Epithelial cell of prostate (primary cell): Measurements from ENCODE around the gene DAAM2.

ENCODE experiments used
- DNase-seq: peaks from one replicate; pipeline ENCODE4 v3.0.0-alpha.2; 2011; ENCODE audit warnings: low read depth, low spot score
- H3K27ac ChIP-seq: fragments of 450-650 bp; 2 replicates; pipeline ENCODE4 v1.5.1; 2017; ENCODE audit warnings: mild to moderate bottlenecking

The DAAM2 gene

GRCh38 chr6:39791850-39792539, at the start of gene DAAM2:
Gene DAAM2, plus strand, starts transcription at chr6:39792376. Its CDS starts 63,927 bp downstream, at chr6:39856303.
- no peak within 1 kb of the TSS for H3K27ac ChIP-seq
- no peak for DNase-seq

- H3K27ac ChIP-seq, result no peak overlapping the region
- DNase-seq, result no peak
Observed at GRCh38 chr6:39746795-39747194, 45.4 kb upstream of the DAAM2 start.

DNA sequence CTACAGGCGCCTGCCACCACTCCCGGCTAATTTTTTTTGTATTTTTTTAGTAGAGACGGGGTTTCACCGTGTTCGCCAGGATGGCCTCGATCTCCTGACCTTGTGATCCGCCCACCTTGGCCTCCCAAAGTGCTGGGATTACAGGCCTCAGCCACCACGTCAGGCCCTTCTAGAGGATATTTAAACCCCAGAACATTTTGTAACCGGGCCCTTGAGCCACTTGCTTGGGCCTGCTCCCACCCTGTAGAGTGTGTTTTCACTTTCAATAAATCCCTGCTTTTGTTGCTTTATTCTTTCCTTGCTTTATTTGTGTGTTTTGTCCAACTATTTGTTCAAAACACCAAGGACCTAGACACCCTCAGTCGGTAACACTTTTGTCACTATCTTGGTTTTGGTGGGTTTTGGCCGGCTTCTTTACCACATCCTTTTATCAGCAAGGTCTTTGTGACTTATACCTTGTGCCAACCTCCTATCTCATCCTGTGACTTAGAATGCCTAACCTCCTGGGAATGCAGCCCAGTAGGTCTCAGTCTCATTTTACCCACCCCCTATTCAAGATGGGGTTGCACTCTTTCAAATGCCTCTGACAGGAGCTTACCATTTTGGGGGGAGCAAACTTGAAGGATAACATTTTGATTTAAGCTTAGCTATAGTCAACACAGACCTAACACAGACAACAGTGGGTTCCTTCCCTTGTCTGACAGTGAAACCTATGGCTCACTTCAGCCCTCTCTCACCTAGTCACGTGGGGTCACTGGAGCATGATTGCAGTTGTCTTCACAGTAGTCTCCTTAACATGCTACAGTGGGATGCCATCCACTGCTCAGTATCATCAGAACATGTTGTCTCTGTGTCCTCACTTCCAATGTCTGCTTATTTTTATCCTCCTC, 39.1 kb upstream of the DAAM2 start:
- no peak overlapping the region for H3K27ac ChIP-seq
- DNase-seq, result no peak

- no peak overlapping the region for H3K27ac ChIP-seq
- DNase-seq, result no peak
Observed at GRCh38 chr6:39753725-39754045, 38.5 kb upstream of the DAAM2 start.

DNA sequence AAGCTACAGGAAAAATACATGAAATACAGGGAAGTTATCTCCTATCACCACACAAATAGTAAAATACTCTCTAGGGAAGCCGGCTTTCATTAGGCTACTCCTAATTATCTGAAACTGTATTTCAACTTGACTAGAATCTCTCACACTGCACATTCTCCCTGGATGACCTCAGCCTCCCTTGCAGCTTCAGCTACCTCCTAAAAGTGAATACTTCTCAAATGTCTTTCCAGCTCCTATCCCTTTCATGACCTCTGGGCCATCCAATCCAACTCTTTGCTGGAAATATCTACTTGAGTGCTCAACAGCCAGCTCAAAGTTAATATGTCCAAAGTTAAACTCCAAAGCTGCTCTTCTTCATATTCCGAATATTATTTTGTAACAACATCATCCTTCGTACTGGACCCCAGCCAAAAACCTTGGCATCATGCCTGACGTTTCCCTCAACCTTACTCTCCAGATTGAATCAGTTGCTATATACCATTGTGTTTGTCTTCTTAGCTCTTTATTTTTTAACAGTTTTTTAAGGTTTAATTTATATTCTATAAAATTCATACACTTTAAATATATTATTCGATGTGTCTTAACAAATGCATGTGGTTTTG, 37.6 kb upstream of the DAAM2 start:
- no peak overlapping the region for H3K27ac ChIP-seq
- DNase-seq, result no peak

DNA sequence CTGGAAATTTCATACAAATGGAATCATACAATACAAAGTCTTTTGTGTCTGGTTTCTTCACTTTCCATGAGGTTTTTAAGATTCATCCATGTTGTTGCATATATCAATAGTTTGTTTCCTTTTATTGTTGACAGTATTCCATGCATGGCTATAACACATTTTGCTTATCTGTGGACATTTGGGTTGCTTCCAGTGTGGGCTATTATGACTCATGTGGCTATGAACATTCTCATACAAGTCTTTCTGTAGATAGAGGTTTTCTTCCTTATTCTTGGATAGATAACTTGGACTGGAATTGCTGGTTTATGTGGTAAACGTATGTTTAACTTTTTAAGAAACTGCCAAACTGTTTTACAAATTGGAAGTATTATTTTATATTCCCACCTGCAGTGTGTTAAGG, 36.9 kb upstream of the DAAM2 start:
- H3K27ac ChIP-seq, result no peak overlapping the region
- no peak for DNase-seq

GRCh38 chr6:39756582-39756981, 35.6 kb upstream of the DAAM2 start:
- no peak for DNase-seq
- no peak overlapping the region for H3K27ac ChIP-seq

- no peak for DNase-seq
- no peak overlapping the region for H3K27ac ChIP-seq
Observed at GRCh38 chr6:39758905-39759605, 33.1 kb upstream of the DAAM2 start.

DNA sequence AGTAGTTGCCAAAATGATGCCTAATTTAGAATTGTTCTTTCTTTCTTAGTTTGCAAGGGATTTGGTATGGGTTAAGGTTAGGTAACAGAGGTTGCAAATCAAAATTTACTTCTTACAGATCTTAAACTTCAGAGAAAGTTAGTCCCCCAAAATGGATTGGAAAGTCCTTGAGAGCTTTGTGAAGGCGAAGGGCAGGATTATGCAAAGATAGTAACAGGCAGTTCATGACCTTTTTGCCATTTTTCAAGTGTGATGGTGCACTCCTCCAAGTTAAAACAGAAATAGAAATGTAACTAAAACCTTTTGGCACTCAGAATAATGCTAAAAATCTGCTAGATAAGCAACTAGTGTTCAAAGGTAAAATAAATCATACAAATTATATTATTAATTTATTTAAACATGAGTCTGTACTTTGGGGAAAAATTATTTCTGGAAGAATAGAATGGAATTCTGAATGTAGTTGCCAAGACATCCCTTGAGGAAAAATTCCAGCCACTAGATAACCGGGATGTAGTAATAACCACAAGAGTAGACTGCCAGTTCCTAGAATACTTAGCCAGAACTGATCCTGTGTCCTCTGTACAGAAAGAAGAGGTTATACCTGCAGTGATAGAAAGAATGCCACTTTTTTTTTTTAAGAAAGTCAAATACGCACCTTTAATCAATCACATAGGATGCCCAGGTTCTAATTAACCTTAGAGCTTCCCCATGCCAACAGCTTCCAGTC, 31.8 kb upstream of the DAAM2 start:
- H3K27ac ChIP-seq, result no peak overlapping the region
- DNase-seq, result no peak

- DNase-seq, result no peak
- H3K27ac ChIP-seq, result no peak overlapping the region
Observed at GRCh38 chr6:39765508-39766065, 26.6 kb upstream of the DAAM2 start.

DNA sequence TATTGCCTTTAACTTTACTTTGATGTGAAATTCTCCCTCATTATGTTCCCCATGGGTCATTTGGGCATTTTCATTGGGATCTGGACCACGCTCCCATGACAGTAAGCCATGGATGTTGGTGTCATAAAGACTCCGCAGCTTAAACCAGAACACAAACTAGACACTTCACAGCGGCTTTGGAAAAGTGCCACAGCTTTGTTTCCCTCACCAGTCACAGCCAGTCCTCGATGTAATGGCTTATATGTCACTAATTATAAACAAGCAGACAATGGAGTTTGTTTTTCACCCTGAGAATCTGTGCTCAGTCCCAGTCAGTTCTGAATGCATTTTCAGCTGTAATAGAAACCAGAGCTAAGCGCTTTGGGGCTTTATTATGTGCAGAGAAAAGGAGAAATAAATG, 23.2 kb upstream of the DAAM2 start:
- DNase-seq, result no peak
- no peak overlapping the region for H3K27ac ChIP-seq

GRCh38 chr6:39770446-39770845, 21.7 kb upstream of the DAAM2 start:
- no peak for DNase-seq
- H3K27ac ChIP-seq, result no peak overlapping the region

DNA sequence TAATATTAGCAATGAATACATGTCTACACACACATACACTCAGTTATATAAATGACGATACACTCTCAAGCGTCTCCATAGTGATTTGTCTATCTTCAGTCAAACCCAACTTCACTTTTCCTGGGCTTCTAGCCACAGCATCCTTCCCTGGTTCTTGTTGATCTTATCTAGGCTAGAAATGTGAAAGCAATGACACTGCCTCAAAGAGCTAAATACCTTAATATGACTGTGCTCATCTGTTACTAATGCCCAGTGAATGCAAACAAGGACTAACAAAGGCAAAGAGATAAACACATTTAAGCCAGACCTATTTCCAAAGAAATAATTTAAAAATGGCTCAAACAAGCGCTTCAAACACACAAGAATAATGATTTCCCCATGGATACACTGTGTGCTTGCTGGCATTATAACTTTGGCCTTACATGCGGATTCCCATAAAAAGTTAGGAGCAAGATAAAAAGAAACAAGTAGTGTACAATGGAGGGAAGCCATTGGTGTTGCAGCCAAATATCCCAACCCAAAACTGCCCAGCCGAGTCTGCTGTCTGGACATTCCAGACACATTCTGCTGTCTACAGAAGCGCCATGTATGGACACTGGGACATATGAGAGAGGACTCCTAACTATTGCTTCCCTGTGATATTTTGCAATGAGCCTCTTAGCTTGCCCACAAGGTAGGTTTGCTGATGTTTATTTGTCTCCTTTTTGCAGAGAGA, 19.5 kb upstream of the DAAM2 start:
- no peak for DNase-seq
- no peak overlapping the region for H3K27ac ChIP-seq

DNA sequence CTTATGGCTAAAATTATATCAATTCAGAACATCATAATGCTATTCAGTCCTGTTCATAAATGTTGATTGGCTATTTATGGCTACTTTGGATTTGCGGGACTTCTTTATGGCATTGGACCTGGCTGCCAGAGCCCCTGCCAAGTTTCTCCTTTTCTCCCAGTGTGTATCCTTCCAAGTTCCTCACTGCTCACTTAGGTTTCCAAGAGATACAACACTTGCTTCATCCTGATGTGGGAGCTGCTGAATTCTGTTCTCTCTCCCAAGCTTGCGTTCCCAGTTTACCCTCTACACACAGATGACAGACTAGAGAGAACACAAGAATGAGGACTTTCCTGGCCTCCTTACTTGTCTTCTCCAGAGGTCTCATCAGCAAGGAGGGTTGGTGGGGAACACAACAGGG, 18.4 kb upstream of the DAAM2 start:
- DNase-seq, result no peak
- H3K27ac ChIP-seq, result no peak overlapping the region

DNA sequence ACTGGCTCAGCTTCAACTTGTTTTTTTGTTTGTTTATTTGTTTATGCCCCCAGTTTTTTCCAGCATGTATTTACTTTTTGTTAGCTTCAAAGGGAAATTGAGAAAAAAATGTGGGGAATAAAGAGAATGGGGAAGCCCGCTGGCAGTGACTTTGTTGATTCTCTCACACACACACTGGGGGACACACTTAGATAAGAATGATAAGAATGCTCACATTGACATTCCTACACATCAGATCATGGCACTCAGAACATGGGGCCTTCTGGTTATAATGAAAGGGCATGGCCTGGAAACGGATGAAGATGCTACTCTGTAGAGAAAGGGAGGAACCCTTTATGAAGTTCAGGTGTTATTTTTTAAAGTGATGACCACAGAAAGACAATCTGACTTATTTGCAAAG, 15.6 kb upstream of the DAAM2 start:
- DNase-seq, result no peak
- no peak overlapping the region for H3K27ac ChIP-seq

DNA sequence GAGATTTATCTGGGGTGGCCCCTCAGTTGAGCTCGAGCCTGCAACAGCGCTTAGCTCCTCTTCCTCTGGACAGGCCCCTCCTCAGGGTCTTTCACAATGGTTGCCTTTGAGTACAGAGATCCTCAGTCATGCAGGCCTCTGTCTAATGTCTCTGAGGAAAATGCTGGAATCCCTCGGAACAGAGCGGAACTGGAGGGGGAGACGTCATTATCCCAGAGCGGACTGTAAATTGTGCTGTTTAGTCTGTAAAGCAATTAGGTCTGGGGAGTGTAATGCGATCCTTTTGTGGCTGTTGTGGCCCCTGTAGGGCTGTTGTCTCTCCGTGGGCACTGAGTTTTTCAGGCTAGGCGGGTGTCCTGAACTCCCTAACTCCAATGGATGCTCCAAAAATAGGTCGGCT, 15.0 kb upstream of the DAAM2 start:
- no peak overlapping the region for H3K27ac ChIP-seq
- no peak for DNase-seq

- DNase-seq, result no peak
- H3K27ac ChIP-seq, result no peak overlapping the region
Observed at GRCh38 chr6:39777661-39778060, 14.5 kb upstream of the DAAM2 start.

- no peak for DNase-seq
- H3K27ac ChIP-seq, result no peak overlapping the region
Observed at GRCh38 chr6:39778581-39779255, 13.5 kb upstream of the DAAM2 start.

DNA sequence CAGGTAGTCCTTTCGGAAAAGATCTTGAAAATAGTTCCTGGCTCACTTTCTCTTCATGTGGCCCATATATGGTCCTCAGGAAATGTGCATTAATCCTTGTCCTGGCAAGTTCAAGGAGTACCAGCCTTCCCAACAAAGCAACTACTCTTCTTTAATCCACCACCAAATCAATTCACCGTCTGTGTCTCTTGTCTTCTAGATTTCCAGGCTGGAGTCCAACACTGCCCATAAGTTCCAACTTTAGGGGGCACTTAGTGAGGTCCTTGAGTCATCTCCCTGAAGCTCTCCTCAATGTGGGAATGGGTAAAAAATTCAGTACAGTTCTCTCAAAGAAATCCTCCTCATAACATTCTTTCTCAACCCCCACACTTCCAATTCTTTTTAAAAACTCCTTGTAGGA, 6.9 kb upstream of the DAAM2 start:
- no peak overlapping the region for H3K27ac ChIP-seq
- DNase-seq, result no peak
